Body of pancreas (tissue), 4 donors: ENCODE results near the gene RBMS3. TPM values are rescaled to one million over a fixed set of nuclear protein-coding genes. Genes with fewer than 3 reads are reported as not detected.

Experiments
- ATAC-seq: fragments of 150-250 bp; one replicate; pipeline ENCODE4 v1.9.1; 2016
- DNase-seq, 4 donors: peaks; one replicate each; pipeline ENCODE4 v3.0.0-alpha.2; 2019
- H3K27ac ChIP-seq, 4 donors: fragments of 200-600 bp; sonication (generic); 1 replicate in 3 of 4; 2 replicates in 1 of 4; pipeline versions ENCODE4 v1.5.1 to v1.6.1; 2016 to 2019; ENCODE audit warnings: mild to moderate bottlenecking in 1 of 4, mixed read lengths in 1 of 4, moderate library complexity in 1 of 4
- H3K27me3 ChIP-seq, 2 donors: fragments of 200-600 bp; sonication (generic); one replicate each; pipeline ENCODE4 v1.6.0; 2016; ENCODE audit warnings: mild to moderate bottlenecking in 1 of 2
- H3K36me3 ChIP-seq, 2 donors: fragments of 200-600 bp; sonication (generic); replicated peaks in 1 of 2; 2 replicates each; pipeline ENCODE4 v1.5.1; 2016; ENCODE audit warnings: low read depth in 2 of 2; ENCODE audit not compliant: insufficient read depth in 1 of 2
- H3K4me1 ChIP-seq: fragments of 200-600 bp; sonication (generic); one replicate; pipeline ENCODE4 v1.6.0; 2016
- H3K4me3 ChIP-seq, 2 donors: fragments of 200-600 bp; sonication (generic); 1 replicate in 1 of 2; 2 replicates in 1 of 2; pipeline ENCODE4 v1.5.1; 2016 to 2019
- H3K9me3 ChIP-seq, 3 donors: fragments of 200-600 bp; sonication (generic); 1 replicate in 2 of 3; 2 replicates in 1 of 3; pipeline ENCODE4 v1.5.1; 2016
- CTCF ChIP-seq, 7 experiments: fragments of 450-650 bp in 4 of 7; fragments of 200-600 bp in 3 of 7; sonication (generic) in 3 of 7; IDR thresholded peaks; one replicate each; pipeline ENCODE4 v1.5.1; 2016 to 2019; ENCODE audit warnings: antibody characterized with exemption in 7 of 7
- POLR2A ChIP-seq, 3 donors: fragments of 450-650 bp; IDR thresholded peaks; one replicate each; pipeline ENCODE4 v1.6.1; 2016; ENCODE audit warnings: antibody characterized with exemption in 3 of 3, mild to moderate bottlenecking in 2 of 3
- WGBS, 2 donors: methylation state at CpG; one replicate each; pipeline ENCODE4 v1.1.5; 2017; 5-methylcytosine and 5-hydroxymethylcytosine counted together
- intact Hi-C: fragments of 100-400 bp; cut with DNase I; formaldehyde crosslinking; loops from one replicate; pipeline ENCODE4 v1.15.1; 2023
- total RNA-seq, 2 donors: library from RNA; depleted of rRNA; stranded (reverse); fragments of >200 nt; gene quantifications; one replicate each; pipeline ENCODE4 v1.1.0, GENCODE V29; 2016

RBMS3 gene
- total RNA-seq, 2 donors from 2014 or later: 17.4 to 29.7 TPM

GRCh38 chr3:29379097-29379496, 98.2 kb downstream of the RBMS3 start:
- ATAC-seq: no peak
- no peak overlapping the region for H3K27ac ChIP-seq
- H3K27me3 ChIP-seq: no peaks in the 10 kb centered on the region
- H3K4me3 ChIP-seq: no peak overlapping the region
- TF ChIP-seq CTCF (IDR thresholded peaks at IDR 0.05) (no peak), POLR2A (IDR thresholded peaks at IDR 0.05) (no peak)
- H3K36me3 ChIP-seq: no peaks in the 10 kb centered on the region
- intact Hi-C loops: no loop called here
- no peaks in the 10 kb centered on the region for H3K9me3 ChIP-seq
- H3K4me1 ChIP-seq: no peaks in the 10 kb centered on the region
- no peak for DNase-seq

- ATAC-seq (no peak), DNase-seq (no peak)
- intact Hi-C loops: no loop called here
- Histone ChIP-seq H3K4me1 (no peaks in the 10 kb centered on the region), H3K9me3 (no peaks in the 10 kb centered on the region), H3K4me3 (no peak overlapping the region), H3K27me3 (no peaks in the 10 kb centered on the region), H3K27ac (no peak overlapping the region), H3K36me3 (no peaks in the 10 kb centered on the region)
- no peak for TF ChIP-seq CTCF (IDR thresholded peaks at IDR 0.05)
- no peak for TF ChIP-seq POLR2A (IDR thresholded peaks at IDR 0.05)
- WGBS, 2 donors: 50 to 74% methylated on average over 1 of the region's 1 CpG
These were observed 100.7 kb downstream of the RBMS3 start for GRCh38 chr3:29381595-29381994.

GRCh38 chr3:29382409-29382808, 101.5 kb downstream of the RBMS3 start:
- ATAC-seq (no peak), DNase-seq (no peak)
- intact Hi-C loops: no loop called here
- H3K4me3 ChIP-seq: no peak overlapping the region
- no peaks in the 10 kb centered on the region for H3K4me1 ChIP-seq
- no peaks in the 10 kb centered on the region for H3K27me3 ChIP-seq
- no peaks in the 10 kb centered on the region for H3K36me3 ChIP-seq
- TF ChIP-seq POLR2A (IDR thresholded peaks at IDR 0.05) (no peak), CTCF (IDR thresholded peaks at IDR 0.05) (no peak)
- WGBS, 2 donors: 54 to 64% methylated on average over 6 of the region's 6 CpGs
- no peaks in the 10 kb centered on the region for H3K9me3 ChIP-seq
- no peak overlapping the region for H3K27ac ChIP-seq

GRCh38 chr3:29382845-29383244, 102.0 kb downstream of the RBMS3 start:
- Histone ChIP-seq H3K27me3 (no peaks in the 10 kb centered on the region), H3K9me3 (no peaks in the 10 kb centered on the region), H3K27ac (no peak overlapping the region), H3K4me1 (no peaks in the 10 kb centered on the region), H3K4me3 (no peak overlapping the region), H3K36me3 (no peaks in the 10 kb centered on the region)
- WGBS, 2 donors: 56 to 82% methylated on average over 1 of the region's 1 CpG
- intact Hi-C loops: no loop called here
- TF ChIP-seq CTCF (IDR thresholded peaks at IDR 0.05): no peak
- no peak for TF ChIP-seq POLR2A (IDR thresholded peaks at IDR 0.05)
- no peak for ATAC-seq
- DNase-seq: no peak

- no peak overlapping the region for H3K4me3 ChIP-seq
- intact Hi-C loops: no loop called here
- peak in 1 of 4 donors; percentile 17 for DNase-seq
- H3K4me1 ChIP-seq: no peaks in the 10 kb centered on the region
- WGBS, 2 donors: 68 to 74% methylated on average over 6 of the region's 6 CpGs
- no peak for ATAC-seq
- H3K27ac ChIP-seq: no peak overlapping the region
- no peaks in the 10 kb centered on the region for H3K9me3 ChIP-seq
- no peaks in the 10 kb centered on the region for H3K27me3 ChIP-seq
- TF ChIP-seq CTCF (IDR thresholded peaks at IDR 0.05) (no peak), POLR2A (IDR thresholded peaks at IDR 0.05) (no peak)
- no peaks in the 10 kb centered on the region for H3K36me3 ChIP-seq
These were observed 103.8 kb downstream of the RBMS3 start for GRCh38 chr3:29384640-29385039.
